Smooth muscle cell (in vitro differentiated cells): ENCODE measurements around the gene CHCHD2. TPM values are rescaled to one million over a fixed set of nuclear protein-coding genes. Genes with fewer than 3 reads are reported as not detected.
"Not testable (repeated sequence)": the region's sequence is repeated elsewhere in the genome, so short reads cannot be mapped to it uniquely, and the experiment has no call there.

ENCODE experiments used
- DNase-seq: peaks from one replicate; lab custom pipeline; 2025; ENCODE audit not compliant: unreplicated experiment; lab: John Stamatoyannopoulos, UW
- H2AFZ ChIP-seq: fragments of 200-600 bp; sonication (generic); 2 replicates; pipeline ENCODE4 v1.6.0; 2016; ENCODE audit warnings: antibody characterized with exemption, low read depth, mild to moderate bottlenecking
- H3F3A ChIP-seq: fragments of 200-600 bp; sonication (generic); 2 replicates; pipeline ENCODE4 v1.6.0; 2017; ENCODE audit warnings: antibody characterized with exemption, low read depth
- H3K27ac ChIP-seq: fragments of 200-600 bp; sonication (generic); 2 replicates; pipeline ENCODE4 v1.5.1; 2016; ENCODE audit warnings: low read depth, mild to moderate bottlenecking
- H3K27me3 ChIP-seq: fragments of 200-600 bp; sonication (generic); 2 replicates; pipeline ENCODE4 v1.6.1; 2016; ENCODE audit warnings: low read depth, mild to moderate bottlenecking
- H3K36me3 ChIP-seq: fragments of 200-600 bp; sonication (generic); 2 replicates; pipeline ENCODE4 v1.5.1; 2016; ENCODE audit warnings: low read depth
- H3K4me1 ChIP-seq: fragments of 200-600 bp; sonication (generic); 2 replicates; pipeline ENCODE4 v1.5.1; 2016; ENCODE audit warnings: low read depth
- H3K4me2 ChIP-seq: fragments of 200-600 bp; sonication (generic); 2 replicates; pipeline ENCODE4 v1.6.0; 2016; ENCODE audit warnings: mild to moderate bottlenecking
- H3K4me3 ChIP-seq: fragments of 200-600 bp; sonication (generic); 2 replicates; pipeline ENCODE4 v1.5.1; 2016; ENCODE audit warnings: mild to moderate bottlenecking
- H3K79me2 ChIP-seq: fragments of 200-600 bp; sonication (generic); 2 replicates; pipeline ENCODE4 v1.6.0; 2016; ENCODE audit warnings: low read depth, mild to moderate bottlenecking
- H3K9ac ChIP-seq: fragments of 200-600 bp; sonication (generic); 2 replicates; pipeline ENCODE4 v1.6.0; 2016; ENCODE audit warnings: low read depth
- H3K9me3 ChIP-seq: fragments of 200-600 bp; sonication (generic); replicated peaks from 2 replicates; pipeline ENCODE4 v1.5.1; 2016; ENCODE audit warnings: low read depth
- H4K20me1 ChIP-seq: fragments of 200-600 bp; sonication (generic); 2 replicates; pipeline ENCODE4 v1.6.0; 2016; ENCODE audit warnings: low read depth
- CTCF ChIP-seq: fragments of 200-600 bp; sonication (generic); IDR thresholded peaks from 2 replicates; pipeline ENCODE4 v1.5.1; 2017; ENCODE audit warnings: borderline replicate concordance, mild to moderate bottlenecking, antibody characterized with exemption; ENCODE audit not compliant: insufficient read depth, poor library complexity, severe bottlenecking
- WGBS: methylation state at CpG from one replicate; pipeline ENCODE4 v1.1.7; 2016; ENCODE audit warnings: low lambda C conversion rate; 5-methylcytosine and 5-hydroxymethylcytosine counted together
- polyA plus RNA-seq: library from polyadenylated mRNA; unstranded; fragments of >200 nt; fragmentation: Nextera tagmentation; extraction: Ambion mirVana; gene quantifications from 2 replicates; pipeline ENCODE4 v1.2.1, GENCODE V29; 2016
- total RNA-seq: library from RNA; depleted of rRNA; stranded (reverse); fragments of >200 nt; gene quantifications from 2 replicates; pipeline ENCODE4 v1.2.3, GENCODE V29; 2014

CHCHD2 gene
- total and polyA plus RNA-seq, 2 experiments from 2014 or later: 142 to 146 TPM

- H3K9ac ChIP-seq: no peak overlapping the region
- H3K36me3 ChIP-seq: no peaks in the 10 kb centered on the region
- H4K20me1 ChIP-seq: no peaks in the 10 kb centered on the region
- H3K4me2 ChIP-seq: no peak overlapping the region
- no peaks in the 10 kb centered on the region for H3K27me3 ChIP-seq
- no peak overlapping the region for H2AFZ ChIP-seq
- WGBS: 52% methylated on average over 6 of the region's 6 CpGs
- TF ChIP-seq CTCF: no peak
- H3K9me3 ChIP-seq: peaks cover 10% of the 10 kb centered on the region
- DNase-seq: no peak
- no peaks in the 10 kb centered on the region for H3F3A ChIP-seq
- no peak overlapping the region for H3K27ac ChIP-seq
- no peaks in the 10 kb centered on the region for H3K4me1 ChIP-seq
- no peaks in the 10 kb centered on the region for H3K79me2 ChIP-seq
- H3K4me3 ChIP-seq: no peak overlapping the region
Measured at GRCh38 chr7:56124981-56125380, 18.7 kb upstream of the CHCHD2 start.

- H3K4me3 ChIP-seq: no peak overlapping the region
- peaks cover 5% of the 10 kb centered on the region for H3K9me3 ChIP-seq
- H4K20me1 ChIP-seq: no peaks in the 10 kb centered on the region
- no peaks in the 10 kb centered on the region for H3K36me3 ChIP-seq
- TF ChIP-seq CTCF: no peak
- H2AFZ ChIP-seq: no peak overlapping the region
- H3K4me2 ChIP-seq: no peak overlapping the region
- no peak overlapping the region for H3K9ac ChIP-seq
- no peaks in the 10 kb centered on the region for H3K79me2 ChIP-seq
- H3K4me1 ChIP-seq: no peaks in the 10 kb centered on the region
- no peak overlapping the region for H3K27ac ChIP-seq
- no peaks in the 10 kb centered on the region for H3K27me3 ChIP-seq
- 84% methylated on average over 6 of the region's 6 CpGs for WGBS
- no peaks in the 10 kb centered on the region for H3F3A ChIP-seq
- DNase-seq: no peak
Measured at GRCh38 chr7:56121440-56121839, 15.2 kb upstream of the CHCHD2 start.

GRCh38 chr7:56115852-56116538 is 9.7 kb upstream of the CHCHD2 start, which contains the start of gene NUPR2:
TSS of gene NUPR2 (minus strand) at chr7:56116417. CDS start at chr7:56116314, 103 bp downstream.
- WGBS: 94% methylated on average over 53 of the region's 65 CpGs

GRCh38 chr7:56112244-56112643 is 6.0 kb upstream of the CHCHD2 start:
- H3K36me3 ChIP-seq, H3K9me3 ChIP-seq, H3F3A ChIP-seq, H4K20me1 ChIP-seq, H3K27me3 ChIP-seq, H3K79me2 ChIP-seq, DNase-seq, H2AFZ ChIP-seq, H3K4me1 ChIP-seq, H3K4me2 ChIP-seq, H3K9ac ChIP-seq, H3K27ac ChIP-seq, H3K4me3 ChIP-seq: not testable (repeated sequence)
- WGBS: 80% methylated on average over 3 of the region's 3 CpGs

More at GRCh38 chr7:56115852-56116538, 9.7 kb upstream of the CHCHD2 start, which contains the start of gene NUPR2:
- Histone ChIP-seq H3K27ac (no peak within 1 kb of the TSS), H3K36me3 (no peaks in the 10 kb centered on the region), H3K9ac (no peak within 1 kb of the TSS), H3K4me3 (no peak within 1 kb of the TSS), H3K9me3 (peaks cover 3% of the 10 kb centered on the region), H3K27me3 (no peaks in the 10 kb centered on the region), H2AFZ (no peak within 1 kb of the TSS), H3F3A (no peaks in the 10 kb centered on the region), H3K4me1 (no peaks in the 10 kb centered on the region), H3K79me2 (no peaks in the 10 kb centered on the region), H4K20me1 (no peaks in the 10 kb centered on the region), H3K4me2 (no peak within 1 kb of the TSS)
- no peak for TF ChIP-seq CTCF
- DNase-seq: no peak
